ENCODE data around the gene OR10G2.
"Not testable (repeated sequence)": the region's sequence is repeated elsewhere in the genome, so short reads cannot be mapped to it uniquely, and the experiment has no call there.

Gene OR10G2

DNA sequence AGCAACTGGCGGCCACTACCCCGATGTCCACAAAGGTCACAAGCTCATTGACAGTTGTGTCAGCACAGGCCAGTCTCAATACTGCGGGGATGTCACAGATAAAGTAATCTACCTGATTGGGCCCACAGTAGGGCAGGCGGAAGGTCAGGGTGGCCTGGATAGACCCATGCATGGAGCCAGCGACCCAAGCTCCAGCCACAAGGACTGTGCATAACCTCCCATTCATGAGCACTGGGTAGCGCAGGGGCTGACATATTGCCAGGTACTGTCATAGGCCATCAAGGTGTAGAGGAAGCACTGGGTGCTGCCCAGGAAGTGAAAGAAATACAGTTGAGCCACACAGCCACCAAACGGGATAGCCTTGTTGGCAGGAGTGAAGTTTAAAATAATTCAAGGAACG, 32.6 kb downstream of the OR10G2 start:
- not testable (repeated sequence) for H3K4me3 ChIP-seq (ENCODE audit: low read depth, low read length); DNase-seq (ENCODE audit: low read depth)

DNA sequence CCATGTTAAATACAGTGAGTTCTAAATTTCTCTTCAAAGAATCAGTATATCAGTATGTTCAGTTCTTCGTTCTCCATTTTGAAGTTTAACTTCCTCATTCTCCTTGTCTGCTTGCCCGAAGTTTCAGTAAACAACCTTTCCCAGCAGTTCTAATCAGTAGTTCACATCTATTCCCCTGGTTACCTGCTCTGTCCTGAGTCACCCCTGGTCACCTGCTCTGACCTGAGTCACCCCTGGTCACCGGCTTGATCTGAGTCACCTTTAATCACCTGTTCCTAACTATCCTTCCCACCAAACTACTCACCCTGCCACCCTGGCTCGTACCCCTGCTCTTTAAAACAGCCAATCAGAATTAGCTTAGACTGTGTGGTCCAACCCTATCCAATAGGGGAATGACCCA, 45.4 kb downstream of the OR10G2 start:
- H3K4me3 ChIP-seq (ENCODE audit: low read depth, low read length), result no peak overlapping the region
- no peak for DNase-seq (ENCODE audit: low read depth)

Data from skeletal muscle cell (primary cell).